ENCODE results near the gene FBXO31.

GRCh38 chr16:87278191-87279093 lies 105.1 kb downstream of the FBXO31 start:
- TF ChIP-seq EZH2phosphoT487 (IDR thresholded peaks at IDR 0.05; ENCODE audit: insufficient read depth, low read depth) (no peak), EZH2 (IDR thresholded peaks at IDR 0.05; ENCODE audit: insufficient read depth, poor library complexity, severe bottlenecking) (no peak)
